ENCODE results near the gene HDAC11. TPM values are rescaled to one million over a fixed set of nuclear protein-coding genes. Genes with fewer than 3 reads are reported as not detected.
"Not testable (repeated sequence)": the region's sequence is repeated elsewhere in the genome, so short reads cannot be mapped to it uniquely, and the experiment has no call there.

Gene HDAC11
- total RNA-seq, 2 donors from 2014 or later: 19.4 to 26.9 TPM

GRCh38 chr3:13495921-13496723, 16.0 kb downstream of the HDAC11 start:
- Histone ChIP-seq H3K9me3 (no peaks in the 10 kb centered on the region), H3K27ac (peak overlapping the region in 1 of 2 donors; percentile 8), H3K4me3 (no peak overlapping the region), H3K36me3 (no peaks in the 10 kb centered on the region), H3K27me3 (replicated peaks; ENCODE audit: insufficient read depth) (no peaks in the 10 kb centered on the region), H3K4me1 (replicated peaks) (no peaks in the 10 kb centered on the region)
- peak; percentile 84 for DNase-seq (ENCODE audit: low spot score)
- 32% methylated on average over 12 of the region's 12 CpGs for WGBS
- no peak for TF ChIP-seq POLR2A (IDR thresholded peaks at IDR 0.05)
- TF ChIP-seq POLR2AphosphoS5 (IDR thresholded peaks at IDR 0.05): peak; percentile 87
- TF ChIP-seq, protein P1, sequence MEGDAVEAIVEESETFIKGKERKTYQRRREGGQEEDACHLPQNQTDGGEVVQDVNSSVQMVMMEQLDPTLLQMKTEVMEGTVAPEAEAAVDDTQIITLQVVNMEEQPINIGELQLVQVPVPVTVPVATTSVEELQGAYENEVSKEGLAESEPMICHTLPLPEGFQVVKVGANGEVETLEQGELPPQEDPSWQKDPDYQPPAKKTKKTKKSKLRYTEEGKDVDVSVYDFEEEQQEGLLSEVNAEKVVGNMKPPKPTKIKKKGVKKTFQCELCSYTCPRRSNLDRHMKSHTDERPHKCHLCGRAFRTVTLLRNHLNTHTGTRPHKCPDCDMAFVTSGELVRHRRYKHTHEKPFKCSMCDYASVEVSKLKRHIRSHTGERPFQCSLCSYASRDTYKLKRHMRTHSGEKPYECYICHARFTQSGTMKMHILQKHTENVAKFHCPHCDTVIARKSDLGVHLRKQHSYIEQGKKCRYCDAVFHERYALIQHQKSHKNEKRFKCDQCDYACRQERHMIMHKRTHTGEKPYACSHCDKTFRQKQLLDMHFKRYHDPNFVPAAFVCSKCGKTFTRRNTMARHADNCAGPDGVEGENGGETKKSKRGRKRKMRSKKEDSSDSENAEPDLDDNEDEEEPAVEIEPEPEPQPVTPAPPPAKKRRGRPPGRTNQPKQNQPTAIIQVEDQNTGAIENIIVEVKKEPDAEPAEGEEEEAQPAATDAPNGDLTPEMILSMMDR (IDR thresholded peaks at IDR 0.05): peak; percentile 81 to 96 (median 92)
- intact Hi-C loops (cut with DNase I): loop anchor here (1.0 kb wide), 1 partner anchor 153 kb away; no protein-coding TSS in a partner anchor

DNA sequence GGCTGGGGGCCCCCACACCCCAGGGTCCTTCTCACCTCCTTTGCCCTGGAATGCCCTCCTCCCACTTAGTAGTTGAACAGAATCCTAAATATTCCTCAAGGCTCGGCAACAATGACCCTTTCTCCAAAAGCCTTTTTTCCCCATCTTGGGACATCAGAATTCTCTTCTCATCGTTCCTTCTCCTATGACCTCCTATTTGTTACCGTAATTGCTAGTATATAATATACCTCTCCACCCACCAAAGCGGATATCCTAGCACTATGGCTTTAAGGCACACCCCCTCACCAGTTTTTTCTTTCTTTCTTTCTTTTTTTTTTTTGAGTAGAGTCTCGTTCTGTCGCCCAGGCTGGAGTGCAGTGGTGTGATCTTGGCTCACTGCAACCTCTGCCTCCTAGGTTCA, 16.8 kb downstream of the HDAC11 start:
- H3K27ac ChIP-seq: peak overlapping the region in 1 of 2 donors; percentile 8
- intact Hi-C loops (cut with DNase I): loop anchor here (1.0 kb wide), 1 partner anchor 152 kb away; no protein-coding TSS in a partner anchor
- H3K36me3 ChIP-seq: no peaks in the 10 kb centered on the region
- DNase-seq (ENCODE audit: low spot score): no peak
- no peaks in the 10 kb centered on the region for H3K9me3 ChIP-seq
- no peaks in the 10 kb centered on the region for H3K27me3 ChIP-seq (replicated peaks; ENCODE audit: insufficient read depth)
- WGBS: 67% methylated on average over 6 of the region's 6 CpGs
- H3K4me3 ChIP-seq: no peak overlapping the region
- TF ChIP-seq POLR2A (IDR thresholded peaks at IDR 0.05): no peak
- no peak for TF ChIP-seq POLR2AphosphoS5 (IDR thresholded peaks at IDR 0.05)
- TF ChIP-seq, protein P1 (IDR thresholded peaks at IDR 0.05): no peak
- no peaks in the 10 kb centered on the region for H3K4me1 ChIP-seq (replicated peaks)

DNA sequence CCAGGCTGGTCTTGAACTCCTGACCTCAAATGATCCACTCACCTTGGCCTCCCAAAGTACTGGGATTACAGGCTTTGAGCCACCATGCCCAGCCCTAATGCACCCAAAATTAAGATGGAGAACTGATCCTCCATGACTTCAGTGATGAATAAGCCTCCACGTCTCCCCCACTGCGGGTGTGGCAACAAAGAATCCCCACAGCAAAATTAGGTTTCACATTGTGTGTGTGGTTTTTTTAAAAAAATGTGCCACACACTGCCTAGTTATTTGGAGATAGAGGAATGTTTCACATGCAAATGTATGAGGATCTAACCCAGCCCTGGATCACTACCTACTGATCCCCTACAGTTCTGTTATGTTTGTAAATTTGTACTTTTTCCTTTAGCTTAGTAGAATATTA, 17.3 kb downstream of the HDAC11 start:
- Histone ChIP-seq H3K4me1 (replicated peaks) (no peaks in the 10 kb centered on the region), H3K27ac (no peak overlapping the region), H3K27me3 (replicated peaks; ENCODE audit: insufficient read depth) (no peaks in the 10 kb centered on the region), H3K36me3 (no peaks in the 10 kb centered on the region), H3K9me3 (no peaks in the 10 kb centered on the region), H3K4me3 (no peak overlapping the region)
- 91% methylated on average over 2 of the region's 2 CpGs for WGBS
- DNase-seq (ENCODE audit: low spot score): no peak
- TF ChIP-seq, protein P1 (IDR thresholded peaks at IDR 0.05): no peak
- TF ChIP-seq POLR2A (IDR thresholded peaks at IDR 0.05) (no peak), POLR2AphosphoS5 (IDR thresholded peaks at IDR 0.05) (no peak)
- intact Hi-C loops (cut with DNase I): no loop called here

DNA sequence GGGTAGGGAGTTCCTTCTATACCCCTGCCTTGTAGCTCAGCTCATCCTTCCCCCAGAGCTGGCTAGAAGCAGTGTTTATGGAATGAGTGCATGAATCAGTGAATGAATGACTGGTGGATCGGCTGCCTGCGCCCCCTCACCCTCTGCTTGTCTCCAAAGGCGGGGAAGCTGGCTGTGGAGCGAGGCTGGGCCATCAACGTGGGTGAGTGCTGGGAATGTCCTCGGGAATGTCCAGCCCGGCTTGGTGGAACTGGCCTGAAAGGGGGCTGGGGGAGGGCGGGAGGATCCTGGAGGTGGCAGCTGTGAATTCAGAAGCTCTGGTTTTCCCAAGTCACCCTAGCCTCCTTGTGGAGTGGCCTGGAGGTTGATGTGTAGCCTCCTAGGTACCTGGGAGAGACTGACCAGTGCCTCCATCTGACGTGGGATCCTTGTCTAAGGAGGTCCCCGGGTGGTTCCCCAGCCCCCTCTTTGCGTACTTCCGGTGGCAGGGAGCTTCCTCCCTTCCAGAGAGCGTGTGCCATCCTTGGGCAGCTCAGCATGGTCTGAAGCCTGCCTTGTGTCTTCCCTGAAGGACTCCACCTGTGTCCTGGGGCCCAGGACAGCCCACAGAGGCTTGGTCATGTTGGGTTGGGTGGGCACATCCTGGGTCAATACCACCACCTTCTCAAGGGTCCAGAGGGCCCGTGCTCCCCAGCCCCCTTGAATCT, 18.4 kb downstream of the HDAC11 start:
- WGBS: 86% methylated on average over 11 of the region's 14 CpGs
- Histone ChIP-seq H3K27me3 (replicated peaks; ENCODE audit: insufficient read depth) (no peaks in the 10 kb centered on the region), H3K4me1 (replicated peaks) (no peaks in the 10 kb centered on the region), H3K4me3 (no peak overlapping the region), H3K27ac (no peak overlapping the region), H3K36me3 (no peaks in the 10 kb centered on the region), H3K9me3 (no peaks in the 10 kb centered on the region)
- TF ChIP-seq POLR2AphosphoS5 (IDR thresholded peaks at IDR 0.05) (no peak), POLR2A (IDR thresholded peaks at IDR 0.05) (no peak)
- TF ChIP-seq, protein P1 (IDR thresholded peaks at IDR 0.05): no peak
- DNase-seq (ENCODE audit: low spot score): no peak
- intact Hi-C loops (cut with DNase I): no loop called here

DNA sequence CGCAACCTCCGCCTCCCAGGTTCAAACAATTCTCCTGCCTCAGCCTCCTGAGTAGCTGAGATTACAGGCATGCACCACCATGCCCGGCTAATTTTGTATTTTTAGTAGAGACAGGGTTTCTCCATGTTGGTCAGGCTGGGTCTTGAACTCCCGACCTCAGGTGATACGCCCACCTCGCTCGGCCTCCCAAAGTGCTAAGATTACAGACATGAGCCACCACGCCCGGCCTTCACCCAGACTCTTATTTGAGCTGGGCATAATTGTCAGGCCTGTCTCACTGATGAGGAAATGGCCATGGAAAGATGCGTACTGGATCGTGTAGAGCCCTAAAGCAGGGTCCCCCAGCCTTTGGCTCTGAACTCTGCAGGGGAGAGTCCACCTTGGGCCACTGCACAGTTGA, 19.1 kb downstream of the HDAC11 start:
- intact Hi-C loops (cut with DNase I); H3K36me3 ChIP-seq; H3K9me3 ChIP-seq; H3K27ac ChIP-seq; H3K4me1 ChIP-seq (replicated peaks); H3K27me3 ChIP-seq (replicated peaks; ENCODE audit: insufficient read depth); H3K4me3 ChIP-seq; DNase-seq (ENCODE audit: low spot score): not testable (repeated sequence)
- 98% methylated on average over 11 of the region's 11 CpGs for WGBS

Data from prostate gland (tissue), 2 donors.